H9 (cell line): ENCODE measurements around the gene CCNY. TPM values are rescaled to one million over a fixed set of nuclear protein-coding genes. Genes with fewer than 3 reads are reported as not detected.

Experiments used
- DNase-seq: peaks from one replicate; pipeline ENCODE4 v3.0.0-alpha.2; 2017
- H2AFZ ChIP-seq: one replicate; pipeline ENCODE4 v1.6.1; 2013; ENCODE audit warnings: mild to moderate bottlenecking, low read length, control low read depth, moderate library complexity
- H2AK5ac ChIP-seq: 2 replicates; pipeline ENCODE4 v1.6.1; 2013; ENCODE audit warnings: low read length, control low read depth, mixed read lengths; ENCODE audit not compliant: insufficient read length
- H2BK120ac ChIP-seq: one replicate; pipeline ENCODE4 v1.6.1; 2013; ENCODE audit warnings: low read depth, mild to moderate bottlenecking, low read length, control low read depth, inconsistent platforms; ENCODE audit not compliant: poor library complexity, severe bottlenecking
- H2BK12ac ChIP-seq: 2 replicates; pipeline ENCODE4 v1.6.1; 2013; ENCODE audit warnings: low read length, control low read depth, mixed read lengths, low read depth; ENCODE audit not compliant: insufficient read length
- H2BK15ac ChIP-seq: 2 replicates; pipeline ENCODE4 v1.6.1; 2013; ENCODE audit warnings: low read depth, low read length, control low read depth
- H2BK20ac ChIP-seq: one replicate; pipeline ENCODE4 v1.6.1; 2013; ENCODE audit warnings: low read depth, mild to moderate bottlenecking, low read length, control low read depth, inconsistent platforms; ENCODE audit not compliant: poor library complexity, severe bottlenecking
- H2BK5ac ChIP-seq: 2 replicates; pipeline ENCODE4 v1.6.1; 2013; ENCODE audit warnings: low read length, control low read depth, mixed read lengths; ENCODE audit not compliant: insufficient read length
- H3K14ac ChIP-seq: 2 replicates; pipeline ENCODE4 v1.6.1; 2013; ENCODE audit warnings: low read length, control low read depth; ENCODE audit not compliant: insufficient read depth
- H3K18ac ChIP-seq: 2 replicates; pipeline ENCODE4 v1.6.1; 2013; ENCODE audit warnings: low read depth, mild to moderate bottlenecking, mixed read lengths, low read length, control low read depth; ENCODE audit not compliant: insufficient read length
- H3K23ac ChIP-seq: 2 replicates; pipeline ENCODE4 v1.6.1; 2013; ENCODE audit warnings: low read length, control low read depth, mixed read lengths, low read depth; ENCODE audit not compliant: insufficient read length
- H3K23me2 ChIP-seq: 2 replicates; pipeline ENCODE4 v1.6.1; 2013; ENCODE audit warnings: low read depth, mild to moderate bottlenecking, mixed read lengths, low read length, control low read depth; ENCODE audit not compliant: insufficient read length, poor library complexity, severe bottlenecking
- H3K27ac ChIP-seq: 2 replicates; pipeline ENCODE4 v1.5.1; 2013; ENCODE audit warnings: low read length, control low read depth, mixed read lengths, low read depth; ENCODE audit not compliant: insufficient read length
- H3K27me3 ChIP-seq: 2 replicates; pipeline ENCODE4 v1.6.1; 2013; ENCODE audit warnings: low read length, control low read depth, inconsistent platforms; ENCODE audit not compliant: insufficient read depth
- H3K4ac ChIP-seq: 2 replicates; pipeline ENCODE4 v1.6.1; 2013; ENCODE audit warnings: low read depth, mild to moderate bottlenecking, control low read depth, inconsistent platforms, low read length, moderate library complexity
- H3K4me1 ChIP-seq: 2 replicates; pipeline ENCODE4 v1.6.1; 2013; ENCODE audit warnings: low read length, control low read depth, inconsistent platforms; ENCODE audit not compliant: insufficient read depth
- H3K4me2 ChIP-seq: 2 replicates; pipeline ENCODE4 v1.6.1; 2013; ENCODE audit warnings: low read length, control low read depth, mixed read lengths; ENCODE audit not compliant: insufficient read length, insufficient read depth
- H3K56ac ChIP-seq: 2 replicates; pipeline ENCODE4 v1.6.1; 2013; ENCODE audit warnings: low read depth, mild to moderate bottlenecking, mixed read lengths, low read length, control low read depth; ENCODE audit not compliant: insufficient read length
- H3K79me1 ChIP-seq: 2 replicates; pipeline ENCODE4 v1.6.1; 2013; ENCODE audit warnings: low read depth, mild to moderate bottlenecking, moderate library complexity, low read length, control low read depth, inconsistent platforms; ENCODE audit not compliant: insufficient read depth, poor library complexity, severe bottlenecking
- H3K79me2 ChIP-seq: 2 replicates; pipeline ENCODE4 v1.6.1; 2013; ENCODE audit warnings: low read length, control low read depth, inconsistent platforms; ENCODE audit not compliant: insufficient read depth
- H3K9ac ChIP-seq: 2 replicates; pipeline ENCODE4 v1.6.1; 2013; ENCODE audit warnings: low read length, control low read depth, mixed read lengths; ENCODE audit not compliant: insufficient read length; ENCODE audit errors: extremely low read depth
- H3K9me3 ChIP-seq: one replicate; pipeline ENCODE4 v1.6.1; 2013; ENCODE audit warnings: low read depth, low read length, inconsistent platforms; ENCODE audit not compliant: control insufficient read depth
- H3T11ph ChIP-seq: one replicate; pipeline ENCODE4 v1.6.1; 2013; ENCODE audit warnings: mild to moderate bottlenecking, low read length, control low read depth, inconsistent platforms
- H4K20me1 ChIP-seq: one replicate; pipeline ENCODE4 v1.6.1; 2013; ENCODE audit not compliant: control insufficient read depth, insufficient read length, insufficient read depth
- H4K5ac ChIP-seq: 2 replicates; pipeline ENCODE4 v1.6.1; 2013; ENCODE audit warnings: low read depth, mild to moderate bottlenecking, mixed read lengths, low read length, control low read depth; ENCODE audit not compliant: insufficient read length
- H4K8ac ChIP-seq: replicated peaks from 2 replicates; pipeline ENCODE4 v1.6.1; 2013; ENCODE audit warnings: low read length, control low read depth, mixed read lengths, low read depth; ENCODE audit not compliant: insufficient read length
- H4K91ac ChIP-seq: 2 replicates; pipeline ENCODE4 v1.6.1; 2013; ENCODE audit warnings: low read depth, mild to moderate bottlenecking, moderate library complexity, mixed read lengths, low read length, control low read depth; ENCODE audit not compliant: insufficient read length
- H3K27ac Mint-ChIP-seq, 3 experiments: 2 replicates in 2 of 3; 3 replicates in 1 of 3; pipeline ENCODE4 v1.8.0; 2020 to 2021; ENCODE audit warnings: mixed read lengths in 3 of 3, mild to moderate bottlenecking in 1 of 3, moderate library complexity in 1 of 3
- H3K27me3 Mint-ChIP-seq: 2 replicates; pipeline ENCODE4 v1.8.0; 2021; ENCODE audit warnings: low read depth, mild to moderate bottlenecking, moderate library complexity, mixed read lengths
- H3K36me3 Mint-ChIP-seq, 3 experiments: 2 replicates in 2 of 3; 3 replicates in 1 of 3; pipeline ENCODE4 v1.8.0; 2020 to 2021; ENCODE audit warnings: low read depth in 3 of 3, mixed read lengths in 3 of 3; ENCODE audit not compliant: insufficient read depth in 1 of 3
- H3K4me1 Mint-ChIP-seq, 2 experiments: 2 replicates each; pipeline ENCODE4 v1.8.0; 2020; ENCODE audit warnings: mixed read lengths in 2 of 2
- H3K4me3 Mint-ChIP-seq, 2 experiments: 2 replicates in 1 of 2; 3 replicates in 1 of 2; pipeline ENCODE4 v1.8.0; 2020 to 2021; ENCODE audit warnings: mild to moderate bottlenecking in 2 of 2, mixed read lengths in 2 of 2, moderate library complexity in 1 of 2
- H3K9me3 Mint-ChIP-seq, 2 experiments: 2 replicates in 1 of 2; 3 replicates in 1 of 2; pipeline ENCODE4 v1.8.0; 2020; ENCODE audit warnings: mild to moderate bottlenecking in 2 of 2, mixed read lengths in 2 of 2, moderate library complexity in 1 of 2
- CTCF ChIP-seq: fragments of 200-600 bp; sonication (generic); conservative IDR thresholded peaks from 3 replicates; pipeline ENCODE4 v1.8.0; 2021; ENCODE audit warnings: antibody characterized with exemption, mild to moderate bottlenecking
- WGBS: extraction: QIAGEN DNeasy Blood & Tissue Kit; methylation state at CpG from one replicate; pipeline ENCODE4 v1.1.7; 2013; ENCODE audit warnings: missing lambda C conversion rate, low lambda C conversion rate, mixed read lengths; ENCODE audit not compliant: insufficient read length; ENCODE audit errors: extremely low coverage; 5-methylcytosine and 5-hydroxymethylcytosine counted together
- total RNA-seq: library from RNA; stranded (reverse); gene quantifications from 2 replicates; pipeline ENCODE4 v1.2.1, GENCODE V29; 2021

CCNY gene
- total RNA-seq, 1 experiment from 2014 or later = 62.1 TPM

GRCh38 chr10:35495521-35496119 is 159.3 kb downstream of the CCNY start:
- no CpG with 5 or more reads among the region's 5 CpGs for WGBS
- Histone ChIP-seq H3K4me2 (no peak overlapping the region), H3K4ac (no peak overlapping the region), H3K56ac (no peak overlapping the region), H2BK120ac (no peak overlapping the region), H4K5ac (no peak overlapping the region), H2AFZ (no peak overlapping the region), H3K23me2 (no peaks in the 10 kb centered on the region), H4K20me1 (no peaks in the 10 kb centered on the region), H3K27ac (no peak overlapping the region), H3K79me1 (peaks cover 2% of the 10 kb centered on the region), H2BK15ac (no peak overlapping the region), H3K27me3 (no peaks in the 10 kb centered on the region), H2AK5ac (no peak overlapping the region), H3K4me1 (peaks cover 9% of the 10 kb centered on the region; the same call in 1 of the 2 replicates), H2BK12ac (no peak overlapping the region), H2BK5ac (no peak overlapping the region), H3T11ph (no peak overlapping the region), H3K18ac (no peak overlapping the region), H3K79me2 (no peaks in the 10 kb centered on the region; the same call in 1 of the 2 replicates), H4K8ac (no peak overlapping the region), H3K9ac (no peak overlapping the region), H3K9me3 (no peaks in the 10 kb centered on the region), H2BK20ac (no peak overlapping the region), H3K14ac (peak overlapping the region; percentile 75), H3K23ac (no peak overlapping the region), H4K91ac (no peak overlapping the region)
- no peaks in the 10 kb centered on the region for H3K27me3 Mint-ChIP-seq
- no peak for TF ChIP-seq CTCF
- H3K9me3 Mint-ChIP-seq = no peaks in the 10 kb centered on the region
- peaks cover 47 to 49% of the 10 kb centered on the region in 2 experiments for H3K4me1 Mint-ChIP-seq
- no peak for DNase-seq
- H3K4me3 Mint-ChIP-seq = no peak overlapping the region
- peak overlapping the region; percentile 42 to 90 (median 50); a peak in 4 of 7 replicates for H3K27ac Mint-ChIP-seq
- H3K36me3 Mint-ChIP-seq = peaks cover 0 to 2% (median 0%) of the 10 kb centered on the region in 3 experiments; a peak in 1 of 7 replicates
